Calu3 (cell line): ENCODE data around the gene RALGPS1. TPM values are rescaled to one million over a fixed set of nuclear protein-coding genes. Genes with fewer than 3 reads are reported as not detected.

Source experiments
- BruUV-seq: library from RNA; stranded (reverse); fragments of 400-500 nt; replicated peaks from 2 replicates; lab custom pipeline; 2021; lab: Mats Ljungman, UMichigan
- CTCF ChIA-PET: fragments of 300-600 bp; sonication (Branson Sonifier 250); formaldehyde crosslinking; loops from one replicate; lab custom pipeline; 2022; ENCODE audit warnings: antibody characterized with exemption; lab: Charles Lee
- DNase-seq: peaks from one replicate; pipeline ENCODE4 v3.0.0; 2022
- H3K27ac Mint-ChIP-seq: one replicate; pipeline ENCODE4 v1.8.0; 2022; ENCODE audit warnings: mixed read lengths; ENCODE audit not compliant: unreplicated experiment
- H3K27me3 Mint-ChIP-seq: one replicate; pipeline ENCODE4 v1.8.0; 2022; ENCODE audit warnings: mixed read lengths; ENCODE audit not compliant: unreplicated experiment
- H3K36me3 Mint-ChIP-seq: one replicate; pipeline ENCODE4 v1.8.0; 2022; ENCODE audit warnings: mild to moderate bottlenecking, moderate library complexity, mixed read lengths; ENCODE audit not compliant: insufficient read depth, unreplicated experiment
- H3K4me1 Mint-ChIP-seq: one replicate; pipeline ENCODE4 v1.8.0; 2022; ENCODE audit warnings: mild to moderate bottlenecking, low read depth, mixed read lengths; ENCODE audit not compliant: unreplicated experiment
- H3K4me3 Mint-ChIP-seq: one replicate; pipeline ENCODE4 v1.8.0; 2022; ENCODE audit warnings: mild to moderate bottlenecking, low read depth, moderate library complexity, mixed read lengths; ENCODE audit not compliant: unreplicated experiment
- H3K9me3 Mint-ChIP-seq: one replicate; pipeline ENCODE4 v1.8.0; 2022; ENCODE audit warnings: low read depth, mixed read lengths; ENCODE audit not compliant: unreplicated experiment
- CTCF ChIP-seq: fragments of 200-600 bp; IDR thresholded peaks from one replicate; pipeline ENCODE4 v1.8.0; 2022; ENCODE audit warnings: antibody characterized with exemption; ENCODE audit not compliant: unreplicated experiment
- intact Hi-C: fragments of 100-400 bp; cut with micrococcal nuclease; formaldehyde crosslinking; loops from one replicate; pipeline ENCODE4 v1.10.0; 2022; ENCODE audit not compliant: unreplicated experiment
- total RNA-seq: library from RNA; stranded (reverse); gene quantifications from 2 replicates; pipeline ENCODE4 v1.2.3, GENCODE V29; 2022

Gene RALGPS1
- total RNA-seq, 1 experiment from 2014 or later, result 8.3 TPM

DNA sequence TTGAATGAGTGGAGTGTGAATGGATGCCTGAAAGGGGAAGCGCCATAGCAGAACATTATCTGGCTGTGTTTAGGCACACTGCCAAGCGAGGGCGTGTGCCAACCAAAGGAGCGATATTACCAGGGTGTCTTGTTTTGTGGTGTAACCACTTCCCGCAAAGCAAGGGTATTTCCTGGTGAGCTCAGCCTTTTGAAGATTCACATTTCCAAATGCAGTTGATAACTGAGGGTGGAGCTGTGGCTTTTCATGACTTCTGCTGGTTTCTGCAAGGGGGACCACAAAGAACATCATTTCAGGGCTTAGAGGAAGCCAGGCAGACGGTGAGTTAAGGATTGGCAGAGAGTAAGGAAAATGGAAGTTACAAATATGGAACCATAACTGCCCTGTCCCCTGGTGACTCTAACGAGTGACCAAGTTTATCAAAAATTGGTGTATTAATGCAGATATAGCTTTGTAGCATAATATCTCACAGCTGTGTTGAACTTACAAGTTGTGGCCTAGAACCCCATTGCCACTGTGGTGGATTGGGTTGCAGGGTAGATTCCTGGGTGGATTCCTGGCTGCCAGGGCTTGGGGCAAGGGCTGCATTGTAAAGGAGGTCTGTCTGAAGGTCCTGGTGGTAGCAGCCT is 71.4 kb downstream of the RALGPS1 start:
- H3K9me3 Mint-ChIP-seq, result no peaks in the 10 kb centered on the region
- H3K27ac Mint-ChIP-seq, result no peak overlapping the region
- intact Hi-C loops, result no loop called here
- H3K36me3 Mint-ChIP-seq, result peaks cover 6% of the 10 kb centered on the region
- H3K4me1 Mint-ChIP-seq, result peaks cover 20% of the 10 kb centered on the region
- H3K4me3 Mint-ChIP-seq, result peak overlapping the region; percentile 43
- no TSS peak for BruUV-seq
- DNase-seq, result peak; percentile 70
- CTCF ChIA-PET, result interaction anchor here (1.0 kb wide), 1 partner anchor 63 kb away, joined by 4 read pairs; no protein-coding TSS in a partner anchor
- peaks cover 31% of the 10 kb centered on the region for H3K27me3 Mint-ChIP-seq
- no peak for TF ChIP-seq CTCF

GRCh38 chr9:126986506-126986951 is 71.9 kb downstream of the RALGPS1 start:
- BruUV-seq, result no TSS peak
- no peak for DNase-seq
- CTCF ChIA-PET, result interaction anchor here (1.0 kb wide), 1 partner anchor 63 kb away, joined by 4 read pairs; no protein-coding TSS in a partner anchor
- no peak overlapping the region for H3K4me3 Mint-ChIP-seq
- H3K27ac Mint-ChIP-seq, result no peak overlapping the region
- peaks cover 6% of the 10 kb centered on the region for H3K36me3 Mint-ChIP-seq
- peaks cover 20% of the 10 kb centered on the region for H3K4me1 Mint-ChIP-seq
- TF ChIP-seq CTCF, result no peak
- H3K9me3 Mint-ChIP-seq, result peaks cover under 1% of the 10 kb centered on the region
- H3K27me3 Mint-ChIP-seq, result peaks cover 32% of the 10 kb centered on the region
- intact Hi-C loops, result no loop called here

GRCh38 chr9:126988857-126989256 is 74.3 kb downstream of the RALGPS1 start:
- BruUV-seq, result no TSS peak
- peaks cover 6% of the 10 kb centered on the region for H3K36me3 Mint-ChIP-seq
- DNase-seq, result no peak
- no peak overlapping the region for H3K27ac Mint-ChIP-seq
- no peak for TF ChIP-seq CTCF
- H3K4me1 Mint-ChIP-seq, result peaks cover 20% of the 10 kb centered on the region
- no peak overlapping the region for H3K4me3 Mint-ChIP-seq
- H3K9me3 Mint-ChIP-seq, result peaks cover 5% of the 10 kb centered on the region
- intact Hi-C loops, result no loop called here
- H3K27me3 Mint-ChIP-seq, result peaks cover 32% of the 10 kb centered on the region
- CTCF ChIA-PET, result no interaction called here

DNA sequence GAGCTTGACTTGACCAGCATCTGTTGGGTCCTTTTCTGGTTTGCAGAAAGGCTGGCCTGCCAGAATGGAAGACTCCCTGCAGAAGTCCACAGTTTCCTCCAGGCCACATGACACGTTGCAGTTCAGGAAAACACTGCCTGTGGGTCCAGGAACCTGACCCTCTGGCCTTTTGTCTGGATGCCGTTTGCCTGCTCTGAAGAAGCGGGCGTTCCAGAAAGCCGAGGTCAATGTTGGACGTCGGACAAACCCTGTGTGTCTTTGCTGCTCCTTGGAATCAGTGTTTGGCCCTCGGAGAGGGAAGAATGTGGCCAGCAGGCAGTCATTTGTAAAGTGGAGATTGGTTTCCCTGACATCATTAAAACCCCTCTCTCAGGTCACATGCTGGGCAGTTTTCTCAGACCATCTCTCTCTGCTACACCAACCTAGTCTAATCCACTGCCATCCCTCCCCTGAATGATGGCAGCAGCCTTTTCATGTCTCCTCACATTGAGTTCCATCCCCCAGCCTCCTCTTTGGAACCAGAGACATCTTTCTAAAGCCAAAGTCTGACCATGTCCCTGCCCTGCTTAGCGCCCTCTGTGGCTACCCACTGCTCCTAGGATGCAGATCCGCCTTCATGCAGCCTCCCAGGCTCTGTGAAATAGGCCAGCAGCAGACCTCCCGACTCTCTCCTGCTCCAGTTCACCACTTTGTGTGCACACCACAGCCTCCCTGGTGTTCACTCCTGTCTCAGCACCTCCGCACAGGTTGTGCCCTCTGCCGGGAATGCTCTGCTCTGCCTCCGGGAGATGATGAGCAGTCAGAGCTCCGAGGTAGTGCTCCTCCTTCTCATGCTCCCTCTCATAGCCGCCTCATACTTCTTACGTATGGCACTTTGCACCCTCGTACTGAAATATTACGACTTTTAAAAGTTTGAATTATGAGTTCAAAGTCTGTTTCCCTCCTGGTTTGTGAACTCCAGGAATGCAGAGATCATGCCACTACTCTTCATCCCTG is 75.6 kb downstream of the RALGPS1 start:
- Mint-ChIP-seq H3K9me3 (peaks cover 8% of the 10 kb centered on the region), H3K4me3 (no peak overlapping the region), H3K4me1 (peaks cover 20% of the 10 kb centered on the region), H3K36me3 (peaks cover 6% of the 10 kb centered on the region), H3K27ac (no peak overlapping the region), H3K27me3 (peaks cover 32% of the 10 kb centered on the region)
- CTCF ChIA-PET, result no interaction called here
- intact Hi-C loops, result no loop called here
- no TSS peak for BruUV-seq
- no peak for DNase-seq
- no peak for TF ChIP-seq CTCF
